RWPE2 (cell line): ENCODE data around the gene ASB16.

ENCODE experiments used
- ATAC-seq: fragments of 200-7000 bp; cut with Tn5 transposase; 3 replicates; pipeline ENCODE4 v1.9.1; 2021; ENCODE audit warnings: low read depth
- DNase-seq: peaks from one replicate; pipeline ENCODE4 v3.0.0-alpha.2; 2020; ENCODE audit warnings: low spot score
- H3K27ac ChIP-seq: fragments of 450-650 bp; 2 replicates; pipeline ENCODE4 v1.5.1; 2017; ENCODE audit warnings: mild to moderate bottlenecking; ENCODE audit not compliant: poor library complexity, severe bottlenecking
- H3K27me3 ChIP-seq: fragments of 250-450 bp; sonication (Bioruptor Pico); 2 replicates; pipeline ENCODE4 v1.5.1; 2021; ENCODE audit warnings: mild to moderate bottlenecking, moderate library complexity; ENCODE audit not compliant: insufficient read depth, poor library complexity, severe bottlenecking
- H3K36me3 ChIP-seq: fragments of 250-450 bp; sonication (Bioruptor Pico); 2 replicates; pipeline ENCODE4 v1.5.1; 2020; ENCODE audit warnings: low read depth, mild to moderate bottlenecking, moderate library complexity
- H3K4me1 ChIP-seq: fragments of 250-450 bp; sonication (Bioruptor Pico); 2 replicates; pipeline ENCODE4 v1.5.1; 2021; ENCODE audit warnings: mild to moderate bottlenecking, moderate library complexity; ENCODE audit not compliant: insufficient read depth, poor library complexity, severe bottlenecking
- H3K4me3 ChIP-seq: fragments of 250-450 bp; sonication (Bioruptor Pico); 2 replicates; pipeline ENCODE4 v1.5.1; 2021; ENCODE audit warnings: mild to moderate bottlenecking, moderate library complexity; ENCODE audit not compliant: severe bottlenecking
- H3K9me3 ChIP-seq: fragments of 250-450 bp; sonication (Bioruptor Pico); 2 replicates; pipeline ENCODE4 v1.5.1; 2021; ENCODE audit warnings: mild to moderate bottlenecking, moderate library complexity; ENCODE audit not compliant: severe bottlenecking
- CTCF ChIP-seq: fragments of 450-650 bp; IDR thresholded peaks from one replicate; pipeline ENCODE4 v1.5.1; 2017; ENCODE audit warnings: mild to moderate bottlenecking, moderate library complexity; ENCODE audit not compliant: poor library complexity, severe bottlenecking

Gene ASB16

GRCh38 chr17:44177640-44178039, 7.1 kb downstream of the ASB16 start:
- DNase-seq (no peak), ATAC-seq (no peak)
- Histone ChIP-seq H3K27ac (no peak overlapping the region), H3K36me3 (peaks cover 20% of the 10 kb centered on the region), H3K27me3 (no peaks in the 10 kb centered on the region), H3K4me3 (no peak overlapping the region), H3K9me3 (no peaks in the 10 kb centered on the region), H3K4me1 (no peaks in the 10 kb centered on the region)
- TF ChIP-seq CTCF = no peak

GRCh38 chr17:44178133-44178532, 7.6 kb downstream of the ASB16 start:
- H3K9me3 ChIP-seq = no peaks in the 10 kb centered on the region
- TF ChIP-seq CTCF = no peak
- peaks cover 24% of the 10 kb centered on the region for H3K36me3 ChIP-seq
- DNase-seq = no peak
- no peaks in the 10 kb centered on the region for H3K27me3 ChIP-seq
- no peak overlapping the region for H3K4me3 ChIP-seq
- H3K4me1 ChIP-seq = no peaks in the 10 kb centered on the region
- H3K27ac ChIP-seq = no peak overlapping the region
- 0 out of 3 replicates have a peak, but pooled peaks have one; percentile 23 for ATAC-seq

GRCh38 chr17:44183024-44183423, 12.5 kb downstream of the ASB16 start:
- Histone ChIP-seq H3K4me3 (no peak overlapping the region), H3K27me3 (no peaks in the 10 kb centered on the region), H3K4me1 (peaks cover 4% of the 10 kb centered on the region), H3K36me3 (peaks cover 34% of the 10 kb centered on the region), H3K27ac (no peak overlapping the region), H3K9me3 (no peaks in the 10 kb centered on the region)
- DNase-seq = no peak
- no peak for TF ChIP-seq CTCF
- no peak for ATAC-seq

- H3K27ac ChIP-seq = no peak overlapping the region
- no peak overlapping the region for H3K4me3 ChIP-seq
- H3K36me3 ChIP-seq = peaks cover 32% of the 10 kb centered on the region
- no peaks in the 10 kb centered on the region for H3K27me3 ChIP-seq
- no peak for ATAC-seq
- H3K4me1 ChIP-seq = peaks cover 7% of the 10 kb centered on the region
- no peak for DNase-seq
- TF ChIP-seq CTCF = no peak
- H3K9me3 ChIP-seq = no peaks in the 10 kb centered on the region
These were observed 13.8 kb downstream of the ASB16 start for GRCh38 chr17:44184212-44184810.

GRCh38 chr17:44186307-44187130, 16.0 kb downstream of the ASB16 start, which contains the start of gene TMUB2:
Gene TMUB2 (plus strand): TSS chr17:44186972. CDS start chr17:44187709, 737 bp downstream.
- TF ChIP-seq CTCF = no peak
- peaks cover 44% of the 10 kb centered on the region for H3K36me3 ChIP-seq
- DNase-seq = peak; percentile 99

More at GRCh38 chr17:44186307-44187130, 16.0 kb downstream of the ASB16 start, which contains the start of gene TMUB2:
- H3K27me3 ChIP-seq = no peaks in the 10 kb centered on the region
- H3K9me3 ChIP-seq = no peaks in the 10 kb centered on the region
- peak within 1 kb of the TSS; percentile 73 for H3K27ac ChIP-seq
- peak within 1 kb of the TSS; percentile 52 for H3K4me3 ChIP-seq
- peaks cover 7% of the 10 kb centered on the region for H3K4me1 ChIP-seq
- ATAC-seq = peak; percentile 75
